Mucosa of descending colon (tissue), 3 donors: ENCODE results near the gene WDR5. TPM values are rescaled to one million over a fixed set of nuclear protein-coding genes. Genes with fewer than 3 reads are reported as not detected.

Experiments
- ATAC-seq: fragments of 200-7000 bp; cut with Tn5 transposase; one replicate; pipeline ENCODE4 v1.9.1; 2020; ENCODE audit warnings: mild to moderate bottlenecking, moderate library complexity
- DNase-seq, 3 donors: peaks; one replicate each; pipeline ENCODE4 v3.0.0-alpha.2; 2020
- H3K36me3 ChIP-seq: fragments of 200-600 bp; one replicate; pipeline ENCODE4 v1.8.0; 2021; ENCODE audit warnings: low read depth, mild to moderate bottlenecking
- H3K4me1 ChIP-seq: fragments of 200-600 bp; one replicate; pipeline ENCODE4 v1.8.0; 2021; ENCODE audit warnings: low read depth, mild to moderate bottlenecking
- H3K4me3 ChIP-seq: fragments of 200-600 bp; one replicate; pipeline ENCODE4 v1.8.0; 2021; ENCODE audit warnings: mild to moderate bottlenecking
- H3K9me3 ChIP-seq: fragments of 200-600 bp; one replicate; pipeline ENCODE4 v1.8.0; 2021; ENCODE audit warnings: mild to moderate bottlenecking
- intact Hi-C, 2 donors: fragments of 100-400 bp; cut with DNase I in 1 of 2; cut with micrococcal nuclease in 1 of 2; formaldehyde crosslinking; loops; one replicate each; pipeline versions ENCODE4 v1.11.0 to v1.11.1; 2022; cut with DNase I, micrococcal nuclease
- total RNA-seq, 3 donors: library from RNA; stranded (reverse); fragmentation: NEBNext Ultra II Directional in 2 of 3; extraction: Animal tissue kit (Norgen Biotek cat#: 25700) in 2 of 3; gene quantifications; one replicate each; pipeline versions ENCODE4 v1.2.1 to v1.2.4, GENCODE V29; 2021 to 2023
- TF ChIP-seq, protein P1 (sequence below): fragments of 200-600 bp; IDR thresholded peaks from one replicate; pipeline ENCODE4 v1.8.0; 2022; ENCODE audit warnings: antibody characterized with exemption, mild to moderate bottlenecking
- donor health status: DM: no; HTN: no; CAD: no; lungs with moderate emphysema.
- donor health status: DM: no; HTN: no; CAD: no.
- donor health status: DM: no; HTN: yes; CAD: no.

Gene WDR5
- total RNA-seq, 3 donors from 2014 or later = 19.9 to 27.1 (median 24.6) TPM

DNA sequence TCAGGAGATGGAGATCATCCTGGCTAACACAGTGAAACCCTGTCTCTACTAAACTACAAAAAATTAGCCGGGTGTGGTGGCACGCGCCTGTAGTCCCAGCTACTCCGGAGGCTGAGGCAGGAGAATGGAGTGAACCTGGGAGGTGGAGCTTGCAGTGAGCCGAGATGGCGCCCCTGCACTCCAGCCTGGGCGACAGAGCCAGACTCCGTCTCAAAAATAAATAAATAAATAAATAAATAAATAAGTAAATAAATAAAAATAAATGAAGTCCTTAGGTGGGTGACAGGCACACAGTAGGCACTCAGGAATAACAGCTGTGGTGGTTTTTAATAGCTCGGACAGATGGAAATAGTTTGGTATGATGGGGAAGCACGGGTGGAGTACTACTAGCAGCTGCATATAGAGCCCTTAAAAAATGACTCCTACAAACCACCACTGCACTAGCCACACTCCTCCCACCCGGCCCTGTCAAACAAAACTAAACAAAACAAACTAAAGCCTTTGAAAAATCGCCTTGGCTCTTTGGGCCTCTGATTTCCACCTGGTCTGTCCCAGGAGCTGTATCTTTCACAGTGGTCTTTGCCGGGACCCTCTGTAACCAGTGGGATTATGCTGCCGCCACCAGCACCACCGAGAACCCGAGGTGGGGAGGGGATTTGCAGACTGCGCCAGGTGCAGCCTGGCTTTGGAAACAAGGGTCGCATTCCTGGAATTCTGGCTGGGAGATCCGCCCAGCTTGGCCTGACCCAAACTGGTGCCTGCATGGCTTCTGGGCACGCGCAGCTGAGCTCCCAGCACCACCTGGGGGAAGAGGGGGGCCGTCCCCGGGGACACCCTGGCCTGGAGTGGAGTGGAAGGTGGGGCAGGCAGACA is 5.1 kb upstream of the WDR5 start:
- intact Hi-C loops = no loop called here
- H3K4me3 ChIP-seq = no peak overlapping the region
- TF ChIP-seq, protein P1, sequence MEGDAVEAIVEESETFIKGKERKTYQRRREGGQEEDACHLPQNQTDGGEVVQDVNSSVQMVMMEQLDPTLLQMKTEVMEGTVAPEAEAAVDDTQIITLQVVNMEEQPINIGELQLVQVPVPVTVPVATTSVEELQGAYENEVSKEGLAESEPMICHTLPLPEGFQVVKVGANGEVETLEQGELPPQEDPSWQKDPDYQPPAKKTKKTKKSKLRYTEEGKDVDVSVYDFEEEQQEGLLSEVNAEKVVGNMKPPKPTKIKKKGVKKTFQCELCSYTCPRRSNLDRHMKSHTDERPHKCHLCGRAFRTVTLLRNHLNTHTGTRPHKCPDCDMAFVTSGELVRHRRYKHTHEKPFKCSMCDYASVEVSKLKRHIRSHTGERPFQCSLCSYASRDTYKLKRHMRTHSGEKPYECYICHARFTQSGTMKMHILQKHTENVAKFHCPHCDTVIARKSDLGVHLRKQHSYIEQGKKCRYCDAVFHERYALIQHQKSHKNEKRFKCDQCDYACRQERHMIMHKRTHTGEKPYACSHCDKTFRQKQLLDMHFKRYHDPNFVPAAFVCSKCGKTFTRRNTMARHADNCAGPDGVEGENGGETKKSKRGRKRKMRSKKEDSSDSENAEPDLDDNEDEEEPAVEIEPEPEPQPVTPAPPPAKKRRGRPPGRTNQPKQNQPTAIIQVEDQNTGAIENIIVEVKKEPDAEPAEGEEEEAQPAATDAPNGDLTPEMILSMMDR = no peak
- H3K4me1 ChIP-seq = peaks cover 4% of the 10 kb centered on the region
- ATAC-seq = peak; percentile 15
- H3K36me3 ChIP-seq = no peaks in the 10 kb centered on the region
- H3K9me3 ChIP-seq = no peaks in the 10 kb centered on the region
- DNase-seq = peak; percentile 16 to 69 (median 53)

DNA sequence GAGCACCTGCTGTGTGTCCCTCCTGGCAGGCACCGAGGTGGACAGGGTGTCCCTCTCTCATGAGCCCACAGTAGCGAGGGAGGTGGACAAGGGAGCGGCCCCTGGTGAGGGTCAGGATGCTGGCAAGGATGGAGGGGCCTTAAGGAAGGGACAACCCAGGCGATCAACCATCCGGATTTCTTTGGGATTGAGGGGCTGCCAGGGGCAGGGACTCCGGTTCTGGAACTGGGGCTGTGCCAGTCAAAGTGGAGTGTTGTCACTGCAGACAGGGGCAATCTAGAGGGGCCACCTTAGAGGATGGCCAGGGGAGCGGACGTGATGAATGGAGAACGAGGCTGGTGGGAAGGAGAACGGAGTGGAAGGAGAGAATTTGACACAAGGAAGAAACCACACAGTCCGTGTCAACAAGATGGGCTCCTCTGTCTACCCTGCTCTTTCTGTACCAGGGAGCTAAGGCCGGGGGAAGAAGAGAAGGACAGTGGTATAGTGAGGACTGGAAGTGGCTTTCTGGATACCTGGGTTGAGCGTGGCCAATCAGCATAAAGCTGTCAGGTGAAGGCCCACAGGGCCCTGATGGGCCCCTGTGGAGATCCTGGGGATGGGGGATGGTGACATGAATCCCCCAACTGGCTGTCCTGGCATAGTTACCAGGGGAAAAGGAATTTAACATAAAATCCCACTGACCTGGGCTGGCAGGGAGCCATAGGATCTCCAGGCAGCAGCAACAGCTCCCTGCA is 4.2 kb upstream of the WDR5 start:
- no peaks in the 10 kb centered on the region for H3K9me3 ChIP-seq
- peaks cover 5% of the 10 kb centered on the region for H3K4me1 ChIP-seq
- no peak overlapping the region for H3K4me3 ChIP-seq
- intact Hi-C loops = no loop called here
- ATAC-seq = no peak
- DNase-seq = no peak
- TF ChIP-seq, protein P1 = no peak
- no peaks in the 10 kb centered on the region for H3K36me3 ChIP-seq

GRCh38 chr9:134132208-134132870 is 3.5 kb upstream of the WDR5 start:
- TF ChIP-seq, protein P1 = no peak
- Histone ChIP-seq H3K9me3 (no peaks in the 10 kb centered on the region), H3K4me3 (no peak overlapping the region), H3K36me3 (no peaks in the 10 kb centered on the region), H3K4me1 (peaks cover 12% of the 10 kb centered on the region)
- no peak for DNase-seq
- no peak for ATAC-seq
- intact Hi-C loops = no loop called here

DNA sequence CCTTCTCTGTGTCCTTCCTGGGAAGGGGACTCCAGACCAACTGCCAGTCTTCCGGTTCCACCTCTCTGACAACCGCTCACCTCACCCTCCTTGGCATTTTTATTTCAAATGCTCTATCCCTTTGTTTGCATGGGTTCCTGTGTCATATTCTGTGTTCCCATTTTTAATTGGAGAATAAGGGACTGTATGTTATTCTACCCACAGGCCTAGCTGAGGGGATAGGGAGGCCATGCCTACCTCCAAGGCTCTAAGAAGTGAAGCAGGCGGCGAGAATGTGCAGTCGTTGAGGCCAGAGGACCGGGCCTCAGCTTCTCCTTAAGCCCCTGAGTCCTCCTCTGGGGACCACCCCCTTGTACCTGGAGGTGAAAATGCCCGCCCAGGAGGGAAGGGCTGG is 936 bp upstream of the WDR5 start:
- no peaks in the 10 kb centered on the region for H3K36me3 ChIP-seq
- no peaks in the 10 kb centered on the region for H3K9me3 ChIP-seq
- ATAC-seq = peak; percentile 8
- intact Hi-C loops = no loop called here
- peaks cover 23% of the 10 kb centered on the region for H3K4me1 ChIP-seq
- peak overlapping the region; percentile 97 for H3K4me3 ChIP-seq
- DNase-seq = peak in 1 of 3 donors; percentile 49
- TF ChIP-seq, protein P1 = no peak

GRCh38 chr9:134136118-134136995 is 475 bp downstream of the WDR5 start:
- peaks cover 3% of the 10 kb centered on the region for H3K36me3 ChIP-seq
- TF ChIP-seq, protein P1 = no peak
- peak; percentile 1 for ATAC-seq
- H3K4me1 ChIP-seq = peaks cover 23% of the 10 kb centered on the region
- H3K4me3 ChIP-seq = peak overlapping the region; percentile 97
- DNase-seq = peak in 1 of 3 donors; percentile 25
- no peaks in the 10 kb centered on the region for H3K9me3 ChIP-seq
- intact Hi-C loops = no loop called here
